ENCODE measurements around the gene OOSP1.
"Not testable (repeated sequence)": the region's sequence is repeated elsewhere in the genome, so short reads cannot be mapped to it uniquely, and the experiment has no call there.

Gene OOSP1

GRCh38 chr11:59938132-59938531 lies at the start of gene OOSP1:
OOSP1 (plus strand) TSS chr11:59938432; CDS start chr11:59938455, 23 bp downstream.
- no peak for DNase-seq

GRCh38 chr11:59891781-59892181 lies 46.5 kb upstream of the OOSP1 start:
- DNase-seq: no peak

- DNase-seq: no peak
Observed at GRCh38 chr11:59894616-59895015, 43.6 kb upstream of the OOSP1 start.

DNA sequence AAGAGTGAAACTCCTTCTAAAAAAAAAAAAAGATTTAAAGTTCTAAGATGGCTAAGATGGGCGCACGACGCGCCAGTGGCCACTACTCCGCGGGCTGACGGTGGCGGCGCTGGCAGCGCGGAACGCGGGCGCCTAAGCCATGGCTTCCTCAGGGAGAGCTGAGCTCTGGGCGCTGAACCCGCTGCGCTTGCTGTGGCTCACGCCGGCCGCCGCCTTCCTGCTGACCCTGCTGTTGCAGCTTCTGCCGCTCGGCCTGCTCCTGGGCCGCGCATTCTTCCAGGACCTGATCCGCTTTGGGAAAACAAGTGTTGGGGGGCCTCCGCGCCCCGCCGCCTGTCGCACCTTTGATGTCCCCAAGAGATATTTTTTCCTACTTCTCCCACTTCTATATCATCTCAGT lies 40.2 kb upstream of the OOSP1 start:
- DNase-seq: no peak

- DNase-seq: no peak
Observed at GRCh38 chr11:59898650-59899049, 39.6 kb upstream of the OOSP1 start.

DNA sequence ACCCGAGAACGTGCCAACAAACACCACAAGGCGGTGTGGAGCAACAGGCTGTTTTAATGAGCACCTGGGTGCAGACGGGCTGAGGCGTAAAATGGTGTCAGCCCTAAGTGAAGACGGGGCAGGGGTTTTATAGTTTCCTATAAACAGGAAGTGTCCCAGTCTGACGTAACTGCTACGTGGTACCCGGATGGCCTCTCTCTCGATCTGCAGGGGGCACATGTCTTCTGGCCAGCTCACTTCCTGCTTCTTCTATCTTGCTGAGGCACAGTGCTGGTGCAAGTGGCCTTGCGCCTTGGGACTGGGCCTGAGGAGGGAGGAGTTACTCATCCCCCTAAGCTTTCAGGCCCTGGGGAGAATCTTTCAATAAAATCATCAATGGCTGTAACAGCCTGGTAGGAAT lies 38.7 kb upstream of the OOSP1 start:
- no peak for DNase-seq

- DNase-seq: no peak
Observed at GRCh38 chr11:59900366-59901126, 37.7 kb upstream of the OOSP1 start.

DNA sequence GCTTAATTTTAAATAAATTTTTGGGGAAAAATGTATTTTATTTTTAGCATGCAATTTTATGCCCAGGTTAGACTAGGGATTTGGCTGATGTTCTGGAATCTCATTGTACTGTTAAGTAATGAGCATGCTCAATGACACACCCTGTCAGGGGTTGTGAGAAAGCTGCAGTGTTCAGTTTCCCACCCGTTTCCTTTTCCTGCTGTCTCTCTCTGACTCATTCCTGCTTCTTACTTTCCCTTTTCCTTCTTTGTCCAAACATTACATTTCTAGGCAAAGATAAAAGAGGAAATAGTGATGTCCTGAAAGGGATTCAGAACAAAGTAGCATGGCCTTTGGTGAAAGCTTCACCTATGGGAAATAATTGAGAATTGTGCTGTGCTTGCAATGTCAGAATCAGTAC lies 36.9 kb upstream of the OOSP1 start:
- no peak for DNase-seq

- DNase-seq: not testable (repeated sequence)
Observed at GRCh38 chr11:59903569-59903968, 34.7 kb upstream of the OOSP1 start.

GRCh38 chr11:59918480-59918879 lies 19.8 kb upstream of the OOSP1 start:
- no peak for DNase-seq

GRCh38 chr11:59918987-59919589 lies 19.1 kb upstream of the OOSP1 start:
- DNase-seq: no peak

DNA sequence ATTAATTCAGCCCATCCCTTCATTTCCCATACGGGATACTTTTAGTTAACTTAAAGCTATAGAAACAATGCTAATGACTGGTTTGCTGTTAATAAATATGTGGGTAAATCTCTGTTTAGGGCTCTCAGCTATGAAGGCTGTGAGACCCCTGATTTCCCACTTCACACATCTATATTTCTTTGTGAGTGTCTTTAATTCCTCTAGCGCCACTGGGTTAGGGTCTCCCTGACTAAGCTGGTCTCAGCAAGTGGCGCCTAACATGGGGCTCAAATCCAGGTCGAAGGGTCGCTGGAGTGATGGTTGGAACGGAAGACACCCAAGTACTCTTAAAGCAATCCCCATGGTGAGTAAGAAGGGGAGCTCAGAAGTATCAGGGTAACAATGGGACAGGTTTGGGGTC lies 14.4 kb upstream of the OOSP1 start:
- DNase-seq: no peak

DNA sequence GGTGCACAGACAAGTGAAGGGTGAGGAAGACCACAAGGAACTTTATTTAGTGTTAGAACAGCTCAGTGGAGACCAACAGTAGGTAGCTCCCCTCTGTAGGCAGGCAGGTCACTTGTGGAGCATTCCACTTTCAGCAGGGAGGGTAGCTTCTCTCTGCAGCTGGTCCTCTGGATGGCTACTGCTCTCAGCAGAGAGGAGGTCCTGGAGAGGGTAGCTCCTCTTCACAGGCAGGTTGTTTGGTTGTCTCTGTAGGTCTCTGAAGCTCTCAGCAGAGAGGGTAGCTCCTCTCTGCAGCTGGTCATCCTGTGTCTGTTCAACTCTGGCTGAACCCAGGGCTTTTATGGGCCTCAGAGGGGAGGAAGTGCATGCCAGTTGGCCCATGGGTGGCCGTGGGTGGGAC lies 6.5 kb upstream of the OOSP1 start:
- no peak for DNase-seq

DNA sequence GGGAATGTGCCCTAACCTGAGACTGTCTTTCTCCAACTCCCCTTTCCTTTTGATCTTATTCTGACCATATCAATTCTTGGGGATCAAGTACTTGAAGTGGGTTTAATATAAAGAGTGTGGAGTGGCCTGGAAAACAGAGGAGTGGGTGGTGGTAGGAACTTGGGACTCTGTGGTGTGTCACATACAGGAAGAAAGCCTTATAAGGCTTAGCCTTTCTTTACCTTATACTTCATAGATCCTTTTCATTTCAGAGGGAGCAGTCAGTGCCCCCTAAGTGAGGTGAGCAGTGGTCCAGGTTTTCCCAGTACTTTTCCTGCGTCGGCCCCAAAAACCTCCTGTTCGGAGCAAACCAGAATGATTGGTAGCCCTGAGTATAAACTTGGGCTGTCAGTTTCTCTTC lies 486 bp downstream of the OOSP1 start:
- no peak for DNase-seq

- DNase-seq: no peak
Observed at GRCh38 chr11:59939482-59939881, 1.2 kb downstream of the OOSP1 start.

DNA sequence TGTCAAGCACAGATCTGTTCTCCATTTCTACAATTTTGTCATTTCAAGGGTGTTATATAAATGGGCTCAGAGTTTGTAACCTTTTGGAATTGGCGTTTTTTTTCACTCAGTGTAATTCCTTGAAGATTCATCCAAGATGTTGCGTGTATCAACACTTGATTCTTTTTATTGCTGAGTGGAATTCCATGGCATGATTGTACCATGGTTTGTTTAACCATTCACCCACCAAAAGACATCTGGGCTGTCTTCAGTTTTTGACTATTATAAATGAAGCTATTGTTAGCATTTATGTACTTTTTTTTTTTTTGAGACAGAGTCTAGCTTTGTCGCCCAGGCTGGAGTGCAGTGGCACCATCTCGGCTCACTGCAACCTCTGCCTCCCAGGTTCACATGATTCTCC lies 2.9 kb downstream of the OOSP1 start:
- DNase-seq: no peak

DNA sequence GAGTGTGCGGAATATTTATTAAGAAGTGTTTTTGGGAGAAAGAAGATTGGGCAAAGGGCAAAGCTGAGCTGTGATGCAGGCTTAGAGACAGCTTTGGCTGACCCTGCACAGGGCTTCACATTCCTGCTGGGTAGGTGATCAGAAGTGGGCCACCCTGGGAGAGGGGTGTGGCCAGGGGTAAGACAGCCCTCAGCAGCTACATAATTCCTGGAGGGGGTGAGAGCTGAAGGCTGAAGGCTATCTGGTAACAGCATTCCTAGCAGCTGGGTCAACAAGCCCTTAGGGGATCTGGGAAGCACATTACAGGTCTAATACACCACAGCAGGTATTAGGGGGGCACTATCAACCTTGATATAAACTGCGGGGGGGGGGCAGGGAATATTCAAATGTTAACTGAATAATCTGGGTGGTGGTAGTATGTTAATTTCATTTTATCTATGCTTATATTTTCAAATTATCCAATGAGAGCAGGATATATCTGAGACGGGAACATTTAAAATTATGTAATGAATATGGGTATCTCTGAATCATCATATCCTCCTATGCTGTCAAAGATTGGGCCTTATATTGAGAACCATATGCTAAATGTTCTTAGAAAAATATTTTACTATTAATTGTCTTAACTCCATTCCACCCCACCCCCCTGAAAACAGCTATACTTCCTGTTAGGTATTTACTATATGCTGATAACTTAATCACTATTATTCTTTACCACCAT lies 5.9 kb downstream of the OOSP1 start:
- no peak for DNase-seq

- no peak for DNase-seq
Observed at GRCh38 chr11:59944720-59945119, 6.5 kb downstream of the OOSP1 start.

DNA sequence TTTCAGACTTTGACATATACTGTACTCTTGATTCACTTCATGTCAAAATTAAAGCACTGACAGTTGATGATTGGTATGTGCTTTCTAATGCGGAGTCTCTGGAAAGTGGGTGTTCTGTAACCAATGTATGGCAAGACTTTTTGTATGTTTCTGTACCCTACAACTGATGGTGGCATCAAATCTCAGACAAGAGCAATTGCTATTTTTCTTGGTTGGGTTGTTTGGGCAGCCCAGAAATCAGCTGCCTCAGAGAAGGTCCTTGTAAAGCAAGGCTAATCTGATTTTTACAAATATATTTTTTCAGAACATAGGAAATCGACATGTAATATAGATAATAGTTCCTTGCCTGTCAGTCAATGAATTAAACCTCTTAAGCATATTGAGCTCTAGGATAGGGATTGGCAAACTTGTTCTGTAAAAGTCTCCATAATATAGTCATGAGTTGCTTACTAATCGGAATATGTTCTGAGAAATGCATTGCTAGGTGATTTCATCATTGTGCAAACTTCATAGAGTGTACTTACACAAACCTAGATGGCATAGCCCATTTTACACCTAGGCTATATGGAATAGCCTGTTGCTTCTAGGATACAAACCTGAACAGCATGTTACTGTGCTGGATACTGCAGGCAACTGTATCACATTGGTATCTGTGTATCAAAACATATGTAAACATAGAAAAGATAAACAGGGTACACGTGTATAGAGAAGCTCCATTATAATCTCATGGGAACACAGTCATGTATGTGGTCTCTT lies 15.4 kb downstream of the OOSP1 start:
- DNase-seq: no peak

- no peak for DNase-seq
Observed at GRCh38 chr11:59954219-59954847, 16.1 kb downstream of the OOSP1 start.

DNA sequence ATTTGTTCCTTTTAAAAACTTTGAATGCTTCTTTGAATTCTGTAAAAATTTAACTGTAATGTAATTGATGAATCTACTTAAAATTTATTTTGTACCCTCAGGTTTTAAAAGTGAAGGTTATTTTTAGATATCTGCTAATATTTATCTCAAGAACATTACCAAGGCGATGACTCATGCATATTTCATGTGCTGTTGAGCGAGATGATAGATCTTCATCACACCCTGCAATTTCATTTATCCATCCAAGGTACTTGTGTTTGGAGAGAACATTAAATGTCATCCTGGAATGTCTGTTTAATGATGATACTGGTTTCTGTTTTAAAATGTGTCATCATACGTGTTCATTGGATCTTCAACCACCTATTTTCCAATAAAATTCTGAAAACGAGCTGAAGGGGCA lies 18.9 kb downstream of the OOSP1 start:
- no peak for DNase-seq

GRCh38 chr11:59960502-59961381 lies 22.5 kb downstream of the OOSP1 start:
- DNase-seq: no peak

Measured in stimulated activated CD4-positive, alpha-beta T cell treated with anti-CD3 and anti-CD28 coated beads, Interleukin-12 subunit alpha, Interleukin-12 subunit beta, amount 100 ng/mL, for 4 hours (primary cell).